Measurements from ENCODE around the gene TFR2.

The TFR2 gene

DNA sequence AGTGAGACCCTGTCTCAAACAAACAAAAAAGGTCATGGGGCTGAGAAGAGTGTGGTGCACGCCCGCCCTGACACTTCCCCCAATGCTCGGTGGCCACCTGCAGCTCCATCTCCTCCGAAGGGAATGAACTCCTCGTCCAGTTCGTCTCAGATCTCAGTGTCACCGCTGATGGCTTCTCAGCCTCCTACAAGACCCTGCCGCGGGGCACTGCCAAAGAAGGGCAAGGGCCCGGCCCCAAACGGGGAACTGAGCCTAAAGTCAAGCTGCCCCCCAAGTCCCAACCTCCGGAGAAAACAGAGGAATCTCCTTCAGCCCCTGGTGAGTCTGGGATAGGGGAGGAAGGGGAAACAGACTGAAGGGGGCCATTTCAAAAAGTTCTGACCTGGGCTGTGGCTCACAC is 35.0 kb downstream of the TFR2 start:
- H3K27me3 ChIP-seq (ENCODE audit: control insufficient read depth, insufficient read depth, low read length): no peaks in the 10 kb centered on the region
- H3K9me3 ChIP-seq (ENCODE audit: control insufficient read depth, low read length): no peaks in the 10 kb centered on the region
- TF ChIP-seq, protein P1, sequence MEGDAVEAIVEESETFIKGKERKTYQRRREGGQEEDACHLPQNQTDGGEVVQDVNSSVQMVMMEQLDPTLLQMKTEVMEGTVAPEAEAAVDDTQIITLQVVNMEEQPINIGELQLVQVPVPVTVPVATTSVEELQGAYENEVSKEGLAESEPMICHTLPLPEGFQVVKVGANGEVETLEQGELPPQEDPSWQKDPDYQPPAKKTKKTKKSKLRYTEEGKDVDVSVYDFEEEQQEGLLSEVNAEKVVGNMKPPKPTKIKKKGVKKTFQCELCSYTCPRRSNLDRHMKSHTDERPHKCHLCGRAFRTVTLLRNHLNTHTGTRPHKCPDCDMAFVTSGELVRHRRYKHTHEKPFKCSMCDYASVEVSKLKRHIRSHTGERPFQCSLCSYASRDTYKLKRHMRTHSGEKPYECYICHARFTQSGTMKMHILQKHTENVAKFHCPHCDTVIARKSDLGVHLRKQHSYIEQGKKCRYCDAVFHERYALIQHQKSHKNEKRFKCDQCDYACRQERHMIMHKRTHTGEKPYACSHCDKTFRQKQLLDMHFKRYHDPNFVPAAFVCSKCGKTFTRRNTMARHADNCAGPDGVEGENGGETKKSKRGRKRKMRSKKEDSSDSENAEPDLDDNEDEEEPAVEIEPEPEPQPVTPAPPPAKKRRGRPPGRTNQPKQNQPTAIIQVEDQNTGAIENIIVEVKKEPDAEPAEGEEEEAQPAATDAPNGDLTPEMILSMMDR (IDR thresholded peaks at IDR 0.05): no peak
- no peak overlapping the region for H2AFZ ChIP-seq
- no peak overlapping the region for H3K9ac ChIP-seq
- H3K4me2 ChIP-seq (ENCODE audit: low read length): peak overlapping the region; percentile 77
- H3K27ac ChIP-seq: no peak overlapping the region
- H3K79me2 ChIP-seq: no peaks in the 10 kb centered on the region
- peak overlapping the region; percentile 75 for H3K4me3 ChIP-seq (ENCODE audit: low read depth, low read length)
- H3K4me1 ChIP-seq: no peaks in the 10 kb centered on the region
- H3K36me3 ChIP-seq (ENCODE audit: control insufficient read depth, insufficient read depth, low read length): no peaks in the 10 kb centered on the region

DNA sequence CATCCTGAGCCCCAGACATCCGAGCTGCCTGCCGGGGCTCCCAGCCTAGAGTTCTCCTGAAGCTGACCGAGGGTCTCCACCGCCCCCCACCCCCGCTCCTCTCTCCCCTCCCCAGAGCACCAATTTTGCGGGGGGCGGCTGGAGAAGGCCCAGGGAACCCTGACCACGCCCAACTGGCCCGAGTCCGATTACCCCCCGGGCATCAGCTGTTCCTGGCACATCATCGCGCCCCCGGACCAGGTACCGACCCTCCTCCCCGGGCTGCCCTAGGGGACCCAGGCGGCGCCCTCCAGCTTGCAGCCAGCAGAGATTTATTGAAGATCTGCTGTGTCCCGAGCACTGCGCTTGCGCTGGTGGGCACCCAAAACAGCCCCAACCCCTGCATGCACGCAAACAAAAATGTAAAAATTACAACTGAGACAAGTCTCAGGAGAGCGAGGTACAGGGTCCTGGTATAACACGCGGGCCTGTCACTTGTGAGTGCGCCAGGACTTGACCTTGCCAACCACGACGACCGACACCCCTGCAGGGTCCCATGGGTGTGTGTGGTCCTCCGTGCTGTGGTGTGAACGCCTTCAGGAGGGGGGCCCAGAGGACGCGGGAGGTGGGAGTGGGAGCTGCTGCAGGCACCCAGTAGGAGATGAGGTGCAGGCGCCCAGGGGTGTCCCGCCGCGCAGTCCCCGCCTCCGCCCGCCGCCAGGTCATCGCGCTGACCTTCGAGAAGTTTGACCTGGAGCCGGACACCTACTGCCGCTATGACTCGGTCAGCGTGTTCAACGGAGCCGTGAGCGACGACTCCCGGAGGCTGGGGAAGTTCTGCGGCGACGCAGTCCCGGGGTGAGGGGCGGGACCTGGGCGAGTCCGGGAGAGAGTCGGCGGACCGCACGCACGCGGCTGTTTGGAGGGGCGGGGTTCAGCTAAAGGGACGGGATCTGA is 36.1 kb downstream of the TFR2 start:
- peak overlapping the region; percentile 18 for H3K27ac ChIP-seq
- peak overlapping the region; percentile 75 for H3K4me3 ChIP-seq (ENCODE audit: low read depth, low read length)
- no peaks in the 10 kb centered on the region for H3K79me2 ChIP-seq
- H2AFZ ChIP-seq: peak overlapping the region; percentile 85
- no peaks in the 10 kb centered on the region for H3K4me1 ChIP-seq
- H3K9ac ChIP-seq: no peak overlapping the region
- TF ChIP-seq, protein P1 (IDR thresholded peaks at IDR 0.05): no peak
- H3K4me2 ChIP-seq (ENCODE audit: low read length): peak overlapping the region; percentile 77
- no peaks in the 10 kb centered on the region for H3K36me3 ChIP-seq (ENCODE audit: control insufficient read depth, insufficient read depth, low read length)
- H3K9me3 ChIP-seq (ENCODE audit: control insufficient read depth, low read length): no peaks in the 10 kb centered on the region
- no peaks in the 10 kb centered on the region for H3K27me3 ChIP-seq (ENCODE audit: control insufficient read depth, insufficient read depth, low read length)

DNA sequence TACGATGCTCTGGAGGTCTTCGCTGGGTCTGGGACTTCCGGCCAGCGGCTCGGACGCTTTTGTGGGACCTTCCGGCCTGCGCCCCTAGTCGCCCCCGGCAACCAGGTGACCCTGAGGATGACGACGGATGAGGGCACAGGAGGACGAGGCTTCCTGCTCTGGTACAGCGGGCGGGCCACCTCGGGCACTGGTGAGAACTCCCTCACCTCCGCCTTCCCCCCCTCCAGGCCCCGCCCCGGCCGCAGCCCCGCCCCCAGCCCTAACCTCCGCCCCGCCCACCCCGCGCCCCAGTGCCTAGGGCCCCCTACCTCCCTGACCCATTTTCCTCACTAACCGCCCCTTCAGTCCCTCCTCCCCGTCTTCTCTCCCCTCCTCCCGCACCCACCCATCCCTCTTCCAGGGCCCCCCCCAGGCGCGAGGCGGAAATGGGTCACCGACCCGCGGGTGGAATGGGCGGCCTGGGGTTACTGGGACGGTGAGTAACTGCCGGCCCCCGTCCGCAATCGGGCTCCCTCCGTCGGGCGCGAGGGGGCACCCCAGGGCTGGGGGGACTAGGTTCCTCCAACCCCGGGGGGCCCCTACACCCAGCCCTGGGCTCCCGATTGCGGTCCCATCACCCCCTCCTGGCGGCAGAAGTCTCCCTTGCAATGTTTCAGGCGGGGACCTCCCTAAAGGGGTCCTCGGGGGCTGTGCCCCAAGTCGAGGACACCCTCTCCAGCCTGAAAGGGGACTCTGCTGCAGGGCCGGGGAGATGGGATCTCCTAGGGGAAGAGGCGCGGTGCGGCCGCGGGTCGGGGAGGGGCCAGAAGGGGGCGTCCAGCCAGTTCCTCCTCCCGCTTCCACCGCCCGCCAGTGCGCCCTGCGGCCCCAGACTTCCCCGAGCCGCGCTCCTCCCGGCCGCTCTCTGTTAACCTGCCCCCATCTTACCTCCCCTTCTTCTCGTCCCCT is 37.0 kb downstream of the TFR2 start:
- H3K9ac ChIP-seq: no peak overlapping the region
- no peaks in the 10 kb centered on the region for H3K4me1 ChIP-seq
- H3K36me3 ChIP-seq (ENCODE audit: control insufficient read depth, insufficient read depth, low read length): no peaks in the 10 kb centered on the region
- peak overlapping the region; percentile 85 for H2AFZ ChIP-seq
- H3K4me2 ChIP-seq (ENCODE audit: low read length): peak overlapping the region; percentile 77
- H3K9me3 ChIP-seq (ENCODE audit: control insufficient read depth, low read length): no peaks in the 10 kb centered on the region
- TF ChIP-seq, protein P1 (IDR thresholded peaks at IDR 0.05): peak; percentile 57
- H3K27me3 ChIP-seq (ENCODE audit: control insufficient read depth, insufficient read depth, low read length): no peaks in the 10 kb centered on the region
- H3K27ac ChIP-seq: peak overlapping the region; percentile 18
- peak overlapping the region; percentile 75 for H3K4me3 ChIP-seq (ENCODE audit: low read depth, low read length)
- no peaks in the 10 kb centered on the region for H3K79me2 ChIP-seq

DNA sequence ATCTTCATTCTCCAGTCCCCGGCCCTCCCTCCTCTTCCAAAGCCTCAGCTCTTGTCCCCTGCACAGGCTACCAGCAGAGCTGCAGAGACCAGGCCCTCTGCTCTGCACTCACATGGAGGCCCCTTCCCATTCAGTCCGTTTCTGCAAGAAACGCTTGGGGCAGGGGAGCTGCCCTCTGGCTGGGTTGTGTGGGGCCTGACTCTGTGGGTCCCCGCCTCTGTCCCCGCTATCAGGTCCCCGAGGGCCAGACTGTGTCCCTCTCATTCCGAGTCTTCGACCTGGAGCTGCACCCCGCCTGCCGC is 37.7 kb downstream of the TFR2 start:
- Histone ChIP-seq H3K4me1 (no peaks in the 10 kb centered on the region), H3K9me3 (ENCODE audit: control insufficient read depth, low read length) (no peaks in the 10 kb centered on the region), H3K27ac (peak overlapping the region; percentile 8), H3K4me2 (ENCODE audit: low read length) (peak overlapping the region; percentile 59), H3K27me3 (ENCODE audit: control insufficient read depth, insufficient read depth, low read length) (no peaks in the 10 kb centered on the region), H3K79me2 (no peaks in the 10 kb centered on the region), H3K36me3 (ENCODE audit: control insufficient read depth, insufficient read depth, low read length) (no peaks in the 10 kb centered on the region), H3K4me3 (ENCODE audit: low read depth, low read length) (peak overlapping the region; percentile 36), H2AFZ (peak overlapping the region; percentile 72), H3K9ac (no peak overlapping the region)
- TF ChIP-seq, protein P1 (IDR thresholded peaks at IDR 0.05): no peak

Measured in parathyroid adenoma (tissue), 2 donors.